Stimulated activated CD8-positive, alpha-beta memory T cell treated with anti-CD3 and anti-CD28 coated beads, Interleukin-7, amount 100 ng/mL, for 48 hours (primary cell): Measurements from ENCODE around the gene ZDHHC14.
"Not testable (repeated sequence)": the region's sequence is repeated elsewhere in the genome, so short reads cannot be mapped to it uniquely, and the experiment has no call there.

Experiments
- DNase-seq, 2 donors: peaks; one replicate each; pipeline ENCODE4 v3.0.0-alpha.2; 2020; ENCODE audit warnings: low read depth in 1 of 2; ENCODE audit errors: extremely low read depth in 1 of 2

The ZDHHC14 gene

GRCh38 chr6:157380779-157381561 is at the start of gene ZDHHC14:
Gene ZDHHC14, plus strand, starts transcription at chr6:157381190.
- DNase-seq: peak; percentile 82

- DNase-seq: no peak
These were observed 48.2 kb upstream of the ZDHHC14 start for GRCh38 chr6:157332813-157333212.

GRCh38 chr6:157333537-157333936 is 47.5 kb upstream of the ZDHHC14 start:
- no peak for DNase-seq

GRCh38 chr6:157333956-157334355 is 47.0 kb upstream of the ZDHHC14 start:
- no peak for DNase-seq

GRCh38 chr6:157335829-157336228 is 45.2 kb upstream of the ZDHHC14 start:
- no peak for DNase-seq

DNA sequence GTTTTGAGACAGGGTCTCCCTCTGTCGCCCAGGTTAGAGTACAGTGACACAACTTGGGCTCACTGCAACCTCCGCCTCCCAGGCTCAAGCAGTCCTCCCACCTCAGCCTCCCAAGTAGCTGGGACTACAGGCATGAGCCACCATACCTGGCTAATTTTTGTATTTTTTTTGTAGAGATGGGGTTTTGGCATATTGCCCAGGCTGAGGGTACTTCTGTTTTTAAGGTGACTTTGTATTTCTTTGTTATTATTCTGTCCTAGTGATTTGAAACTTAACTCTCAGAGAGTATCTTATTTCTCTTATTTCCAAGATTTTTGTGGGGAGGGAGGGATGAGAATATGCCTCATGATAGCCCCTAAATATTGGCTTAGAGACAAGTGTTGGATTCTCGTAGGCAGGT is 43.7 kb upstream of the ZDHHC14 start:
- DNase-seq: not testable (repeated sequence)

- no peak for DNase-seq
These were observed 43.2 kb upstream of the ZDHHC14 start for GRCh38 chr6:157337751-157338150.

DNA sequence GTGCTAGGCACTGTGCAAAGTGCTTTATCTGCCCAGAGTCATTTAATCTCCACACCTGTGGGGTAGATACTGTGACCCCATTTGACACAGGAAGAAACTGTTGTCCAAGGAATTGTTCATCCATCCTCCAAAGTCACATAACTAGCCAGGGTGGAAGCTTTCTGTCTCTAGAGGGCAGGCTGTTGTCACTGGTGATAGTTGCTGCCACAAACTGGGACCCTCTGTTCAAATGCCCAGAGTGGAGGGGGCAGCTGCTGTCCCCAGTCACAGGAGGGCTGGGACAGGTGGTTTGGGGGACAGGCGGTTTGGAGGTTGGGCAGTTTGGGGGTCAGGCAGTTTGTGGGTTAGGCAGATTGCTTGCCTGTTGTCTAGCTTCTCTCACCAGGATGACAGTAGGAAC is 41.6 kb upstream of the ZDHHC14 start:
- DNase-seq: no peak

DNA sequence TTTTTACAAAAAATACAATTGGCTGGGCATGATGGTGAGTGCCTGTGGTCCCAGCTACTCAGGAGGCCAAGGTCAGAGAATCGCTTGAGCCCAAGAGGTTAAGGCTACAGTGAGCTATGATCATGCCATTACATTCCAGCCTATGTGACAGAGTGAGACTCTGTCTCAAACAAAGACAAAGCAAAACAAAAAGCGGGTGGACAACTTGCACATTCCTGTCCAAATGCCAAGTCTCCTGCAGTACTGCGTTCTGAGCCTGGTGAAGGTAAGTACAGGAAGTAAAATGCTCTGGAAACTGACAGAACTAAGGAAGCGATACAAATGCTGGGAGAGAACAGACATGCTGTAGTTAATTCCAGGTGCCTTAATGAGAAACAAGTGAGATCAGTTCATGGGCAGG is 37.3 kb upstream of the ZDHHC14 start:
- DNase-seq: no peak

DNA sequence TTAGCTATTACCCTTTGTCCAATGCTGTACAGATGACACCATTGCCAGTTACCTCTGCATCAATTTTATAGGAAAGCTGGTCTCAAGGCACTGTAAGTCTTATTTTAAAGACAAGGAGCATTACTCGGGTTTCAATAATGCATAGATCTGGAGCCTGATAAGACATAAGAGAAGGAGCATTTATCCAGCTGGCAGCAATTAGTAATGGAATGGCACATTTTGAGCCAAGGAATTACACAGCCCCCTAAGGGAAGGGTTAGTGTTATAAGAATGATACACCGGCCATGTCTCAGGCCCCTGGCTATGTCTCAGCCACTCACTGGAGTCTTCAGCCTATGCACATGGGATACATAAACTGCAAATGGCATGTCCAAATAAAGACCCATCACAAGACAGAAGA is 34.6 kb upstream of the ZDHHC14 start:
- DNase-seq: no peak

DNA sequence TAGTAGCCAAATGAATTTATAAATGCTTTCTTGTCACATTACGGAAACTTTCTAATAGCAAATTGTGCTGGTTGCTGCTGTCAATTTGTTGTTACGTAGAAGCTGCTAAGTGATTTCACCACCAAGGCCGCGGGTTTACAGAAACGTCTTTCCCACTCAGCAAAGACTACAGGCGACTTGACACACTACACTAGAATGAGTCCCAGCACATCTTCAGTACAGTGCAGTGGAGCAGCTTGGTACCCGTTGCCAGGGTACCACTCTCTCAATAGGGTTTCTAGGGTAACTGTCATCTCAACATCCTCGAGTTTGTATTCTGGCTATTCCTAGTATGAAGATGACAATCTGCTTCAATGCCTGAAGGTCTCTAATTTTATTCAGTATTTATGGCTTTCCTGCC is 22.7 kb upstream of the ZDHHC14 start:
- no peak for DNase-seq

- DNase-seq: no peak
These were observed 19.1 kb upstream of the ZDHHC14 start for GRCh38 chr6:157361886-157362285.

GRCh38 chr6:157364705-157365104 is 16.3 kb upstream of the ZDHHC14 start:
- DNase-seq: no peak

DNA sequence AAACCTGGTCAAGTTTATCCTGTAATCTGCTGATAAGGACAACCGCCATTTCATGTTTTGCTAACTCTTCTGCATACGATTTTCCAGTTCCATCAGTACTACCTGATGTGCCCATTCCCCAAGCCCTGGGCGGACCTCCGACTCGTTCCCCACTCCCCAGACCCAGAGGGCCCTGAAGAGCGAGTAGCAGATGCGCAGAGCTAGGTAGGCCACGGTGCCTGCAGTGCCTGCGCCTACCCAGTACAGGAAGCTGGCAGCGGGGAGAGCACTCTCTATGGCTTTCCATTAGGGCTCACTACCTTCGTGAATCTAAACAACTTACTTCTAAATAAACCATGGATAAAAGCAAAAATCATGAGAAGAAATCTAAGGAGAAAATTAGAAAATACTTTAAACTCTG is 14.3 kb upstream of the ZDHHC14 start:
- no peak for DNase-seq

GRCh38 chr6:157368359-157369049 is 12.5 kb upstream of the ZDHHC14 start:
- DNase-seq: no peak

- DNase-seq: no peak
These were observed 10.2 kb upstream of the ZDHHC14 start for GRCh38 chr6:157370755-157371154.

GRCh38 chr6:157372501-157373280 is 8.3 kb upstream of the ZDHHC14 start:
- DNase-seq: no peak

DNA sequence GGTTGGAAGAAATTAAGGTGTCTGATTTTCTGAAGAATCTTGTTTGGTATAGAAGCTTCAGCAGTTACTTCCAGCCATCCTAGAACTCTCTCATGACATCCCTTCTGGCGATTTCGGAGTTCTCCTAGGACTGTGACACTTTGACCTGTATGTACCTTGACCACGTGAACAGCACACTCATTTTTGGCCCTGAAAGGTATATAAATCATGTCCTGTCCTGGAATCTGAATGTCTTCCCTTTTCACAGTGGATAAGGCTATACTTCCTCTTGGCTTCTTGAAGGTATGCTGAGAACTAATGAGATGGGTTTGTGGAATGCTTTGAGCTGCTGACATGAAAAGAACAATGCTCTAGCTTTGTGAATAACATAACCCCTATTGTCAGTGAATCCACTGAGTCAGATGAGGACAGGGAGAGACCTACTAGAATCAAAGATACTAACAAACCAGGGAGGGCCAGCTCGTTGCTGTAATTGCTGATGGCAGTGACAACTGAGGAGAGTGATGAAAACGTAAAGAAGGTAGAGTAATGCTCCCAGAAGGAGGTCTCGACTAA is 6.0 kb upstream of the ZDHHC14 start:
- DNase-seq: no peak

- DNase-seq: peak in 1 of 2 donors; percentile 11
These were observed 4.7 kb upstream of the ZDHHC14 start for GRCh38 chr6:157376241-157376640.

GRCh38 chr6:157376706-157377230 is 4.2 kb upstream of the ZDHHC14 start:
- DNase-seq: no peak
